Measurements from ENCODE around the gene FRMD4A. TPM values are rescaled to one million over a fixed set of nuclear protein-coding genes. Genes with fewer than 3 reads are reported as not detected.
A peak's percentile ranks its signal among the peaks of the same experiment; 100 is the strongest.
"Not testable (repeated sequence)": the region's sequence is repeated elsewhere in the genome, so short reads cannot be mapped to it uniquely, and the experiment has no call there.

FRMD4A gene
- total RNA-seq, 1 experiment from 2014 or later: 20.2 TPM

DNA sequence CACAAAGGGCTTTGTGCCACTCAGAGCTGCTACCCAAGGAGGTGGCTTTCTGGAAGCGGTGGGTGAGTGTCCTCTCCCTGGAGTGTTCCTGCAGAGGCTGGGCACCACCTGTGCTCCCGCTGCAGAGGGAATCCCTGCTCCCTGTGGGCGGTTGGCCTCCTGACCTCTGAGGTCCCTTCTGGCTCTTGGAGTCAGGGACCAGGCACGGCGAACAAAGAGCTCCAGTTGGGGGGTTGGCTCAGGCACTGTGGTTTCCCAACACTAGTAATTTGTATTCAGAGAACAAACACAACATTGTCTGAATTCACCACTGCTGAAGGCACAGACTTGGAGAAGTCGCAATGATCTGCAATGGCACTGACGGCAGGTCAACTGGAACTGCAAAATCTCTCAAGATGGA lies 415.0 kb downstream of the FRMD4A start:
- DNase-seq (ENCODE audit: low read depth): no peak

DNA sequence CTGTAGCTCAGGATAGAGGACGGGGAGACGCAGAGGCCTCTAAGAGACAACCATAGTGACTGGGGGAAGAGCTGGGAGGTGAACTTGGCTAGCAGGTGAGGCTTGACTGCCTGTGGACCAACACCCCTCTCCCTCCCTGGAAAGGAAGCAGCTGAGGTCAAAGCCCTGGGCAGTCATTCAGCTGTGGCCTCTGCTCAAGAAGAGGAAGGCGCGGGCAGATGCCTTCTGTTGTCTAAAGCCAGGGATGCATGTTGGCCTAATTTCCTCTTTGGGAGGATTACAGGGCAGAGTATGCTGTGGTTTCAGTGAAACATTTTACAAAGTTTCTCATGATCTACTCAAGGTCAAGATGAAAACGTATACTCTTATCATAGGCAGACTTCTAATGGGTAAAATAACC lies 416.8 kb downstream of the FRMD4A start:
- no peak for DNase-seq (ENCODE audit: low read depth)

DNA sequence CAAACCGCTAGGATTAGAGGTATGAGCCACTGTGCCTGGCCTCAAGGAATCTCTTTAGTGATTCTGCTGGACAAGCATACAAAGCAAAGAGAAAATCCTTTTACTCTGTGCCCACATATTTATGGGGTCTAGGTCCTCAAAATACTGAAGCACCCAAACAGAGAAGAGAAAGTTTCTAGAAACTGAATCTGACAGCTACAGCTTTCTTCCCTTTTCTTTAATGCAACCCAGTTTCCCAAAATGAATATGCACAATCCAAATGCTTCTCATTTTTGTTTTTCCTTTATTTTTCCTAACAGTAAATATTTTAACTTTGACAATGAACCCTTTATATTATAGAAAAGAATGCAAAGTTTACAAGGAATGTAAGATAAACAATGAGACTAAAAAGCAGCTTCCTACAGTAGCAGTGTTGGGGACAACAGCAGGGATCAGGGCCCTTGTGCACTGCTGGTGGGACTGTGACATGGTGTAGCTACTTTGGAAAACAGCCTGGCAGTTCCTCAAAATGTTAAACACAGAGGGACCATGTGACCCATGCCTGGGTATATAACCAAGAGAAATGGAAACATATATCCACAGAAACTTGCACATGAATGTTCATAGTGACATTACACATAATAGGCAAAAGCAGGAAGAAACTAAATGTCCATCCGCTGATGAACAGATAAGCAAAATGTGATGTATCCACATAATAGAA lies 418.8 kb downstream of the FRMD4A start:
- DNase-seq (ENCODE audit: low read depth): no peak

DNA sequence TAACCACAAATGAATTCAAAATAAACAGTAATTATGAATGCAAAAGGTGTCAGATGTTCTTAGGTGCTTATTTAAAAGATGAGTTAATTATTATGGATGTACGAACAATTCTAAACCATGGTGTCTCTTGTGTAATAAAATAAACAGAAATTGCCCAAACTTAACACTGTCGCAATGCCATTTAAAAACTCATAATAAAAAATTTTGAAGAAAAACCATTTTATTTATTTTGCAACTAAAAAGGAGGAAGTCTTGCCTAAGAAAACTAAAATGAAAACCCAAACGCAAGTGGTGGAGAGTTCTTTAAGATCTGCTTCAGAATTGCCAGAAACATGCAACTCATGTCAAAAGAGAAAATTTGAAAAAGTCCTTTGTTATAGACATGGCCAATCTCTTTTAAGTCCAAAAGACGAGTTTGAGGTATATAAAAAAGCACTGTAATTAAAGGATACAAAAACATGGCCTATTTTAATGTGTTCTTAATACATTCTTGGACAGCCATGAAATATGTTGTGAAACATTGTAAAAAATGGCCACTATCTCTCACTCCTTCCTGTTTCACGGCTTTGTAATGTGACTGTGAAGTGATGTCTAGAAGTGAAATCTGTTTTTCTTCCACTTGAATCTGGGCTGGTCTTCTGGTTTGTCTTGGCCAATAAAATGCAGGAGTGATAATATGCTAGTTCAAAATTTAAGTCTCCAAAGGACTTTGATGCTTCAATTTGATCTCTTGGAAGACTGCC lies 421.0 kb downstream of the FRMD4A start:
- DNase-seq (ENCODE audit: low read depth): no peak

DNA sequence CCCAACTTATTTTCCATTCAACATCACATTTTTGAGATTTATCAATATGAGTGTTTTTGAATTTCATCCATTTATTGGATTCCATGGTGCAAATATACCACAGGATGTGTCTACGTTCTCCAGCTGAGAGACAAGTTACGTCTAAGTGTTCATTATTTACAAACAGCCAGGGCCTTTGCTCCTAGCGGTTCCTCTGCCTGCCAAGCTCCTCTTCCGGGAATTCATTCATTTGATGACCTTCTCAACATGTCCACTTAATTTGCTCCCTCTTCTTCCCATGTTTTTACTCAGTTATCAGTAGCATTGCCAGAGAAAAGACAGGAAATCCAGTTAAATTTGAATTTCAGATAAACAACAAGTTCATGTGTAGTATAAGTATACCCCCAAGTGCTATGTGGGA lies 422.2 kb downstream of the FRMD4A start:
- no peak for DNase-seq (ENCODE audit: low read depth)

DNA sequence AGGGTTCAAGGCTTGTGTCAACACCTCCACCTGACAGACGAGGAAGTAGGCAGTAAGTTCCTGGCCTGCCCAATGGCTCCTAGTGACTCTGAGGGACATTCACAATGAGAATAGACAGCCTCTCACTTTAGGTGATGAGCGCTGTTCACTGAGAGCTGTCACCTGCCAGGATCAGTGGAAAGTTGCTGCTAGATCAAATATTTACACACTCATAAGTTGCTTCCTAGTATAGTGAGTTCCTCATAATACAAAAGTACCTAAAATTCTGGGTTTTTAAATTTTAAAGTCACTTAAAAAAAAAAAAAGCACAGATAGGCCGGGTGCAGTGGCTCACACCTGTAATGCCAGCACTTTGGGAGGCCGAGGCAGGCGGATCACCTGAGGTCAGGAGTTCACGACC lies 423.2 kb downstream of the FRMD4A start:
- no peak for DNase-seq (ENCODE audit: low read depth)

DNA sequence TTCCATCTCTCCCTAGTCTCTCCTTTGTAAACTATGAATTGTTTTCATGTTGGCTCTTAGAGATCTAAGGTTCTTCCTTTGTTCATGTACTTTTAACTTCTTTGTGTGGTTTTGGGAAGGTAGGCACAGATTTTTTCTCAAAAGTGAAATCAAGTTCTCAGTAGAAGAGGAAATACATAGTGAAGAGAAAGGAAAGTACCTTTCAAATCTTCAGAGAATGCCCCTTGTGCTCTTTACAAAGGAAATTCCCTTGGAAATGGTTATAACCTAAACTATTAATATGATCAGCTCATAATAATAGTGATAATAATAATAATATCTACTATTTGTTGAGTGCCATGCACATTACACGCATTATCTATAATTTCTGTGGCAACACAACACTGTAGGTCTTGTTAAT lies 425.4 kb downstream of the FRMD4A start:
- no peak for DNase-seq (ENCODE audit: low read depth)

DNA sequence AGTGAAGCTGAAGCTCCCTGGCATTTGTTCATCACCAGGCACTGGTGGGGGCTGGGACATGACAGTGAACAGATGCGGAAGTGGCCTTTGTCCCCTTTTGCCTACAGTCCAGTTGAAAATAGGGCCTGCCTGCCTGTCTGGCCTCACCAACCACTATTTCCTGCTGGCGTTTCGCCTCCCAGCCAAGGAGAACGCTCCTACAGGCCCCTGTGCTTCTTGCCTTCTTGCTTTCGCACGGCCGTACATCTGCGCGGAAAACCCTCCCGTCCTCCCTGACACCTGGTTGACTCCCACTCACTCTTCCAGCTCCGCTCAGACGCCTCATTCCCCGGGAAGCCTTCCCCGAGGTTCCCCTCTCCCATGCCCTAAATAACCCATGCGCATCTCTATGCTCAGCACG lies 426.7 kb downstream of the FRMD4A start:
- no peak for DNase-seq (ENCODE audit: low read depth)

DNA sequence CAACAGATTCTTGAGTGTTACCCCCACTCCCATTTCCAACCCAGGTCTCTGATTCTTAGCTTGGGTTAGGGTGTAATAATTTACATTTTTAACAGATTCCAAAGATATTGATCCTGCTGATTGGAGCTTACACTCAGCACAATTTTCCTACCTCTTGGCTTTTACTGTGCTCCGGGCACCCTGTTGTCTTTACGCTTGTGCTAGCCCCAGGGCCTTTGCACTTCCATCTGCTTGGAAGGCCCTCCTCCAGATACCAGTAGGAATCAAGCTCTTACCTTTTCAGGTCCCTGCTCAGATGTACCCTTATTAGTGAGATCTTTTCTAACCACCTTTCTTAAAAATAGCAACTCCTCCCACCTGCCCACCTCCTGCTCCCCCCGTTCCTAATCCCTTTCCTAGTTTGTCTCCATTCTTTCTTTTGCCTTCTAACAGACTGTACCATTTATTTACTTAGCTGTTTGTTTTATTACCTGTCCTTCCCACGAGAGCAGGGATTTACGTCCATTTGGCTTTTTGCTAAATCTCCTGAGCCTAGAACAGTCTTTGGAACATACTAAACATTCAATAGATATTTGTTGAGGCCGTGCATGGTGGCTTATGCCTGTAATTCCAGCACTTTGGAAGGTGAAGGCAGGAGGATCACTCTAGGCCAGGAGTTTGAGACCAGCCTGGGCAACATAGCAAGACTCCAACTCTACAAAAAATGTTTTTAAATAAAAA lies 427.7 kb downstream of the FRMD4A start:
- DNase-seq (ENCODE audit: low read depth): no peak

DNA sequence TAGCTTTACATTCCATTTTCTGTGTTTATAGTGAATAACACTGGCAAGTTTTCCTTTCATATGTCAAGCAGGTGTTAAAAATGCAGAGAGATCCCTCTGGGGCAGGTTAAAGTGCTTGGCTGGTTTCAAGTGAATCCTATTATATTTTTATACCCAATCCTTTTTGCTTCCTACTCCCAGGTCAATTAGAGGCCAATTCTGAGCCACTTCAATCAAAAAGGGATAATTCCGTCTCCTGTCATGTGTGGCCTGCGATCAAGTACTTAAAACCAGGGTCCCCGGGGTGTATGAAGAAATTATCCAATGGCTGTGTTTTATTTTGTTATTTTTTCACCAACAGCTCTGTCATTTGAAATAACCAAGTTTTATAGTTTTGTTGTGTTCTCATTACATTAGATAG lies 430.8 kb downstream of the FRMD4A start:
- DNase-seq (ENCODE audit: low read depth): no peak

DNA sequence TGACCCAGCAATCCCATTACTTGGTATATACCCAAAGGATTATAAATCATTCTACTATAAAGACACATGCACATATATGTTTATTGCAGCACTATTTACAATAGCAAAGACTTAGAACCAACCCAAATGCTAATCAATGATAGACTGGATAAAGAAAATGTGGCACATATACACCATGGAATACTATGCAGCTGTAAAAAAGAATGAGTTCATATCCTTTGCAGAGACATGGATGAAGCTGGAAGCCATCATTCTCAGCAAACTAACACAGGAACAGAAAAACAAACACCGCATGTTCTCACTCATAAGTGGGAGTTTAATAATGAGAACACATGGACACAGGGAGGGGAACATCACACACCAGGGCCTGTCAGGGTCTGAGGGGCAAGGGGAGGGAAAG lies 434.6 kb downstream of the FRMD4A start:
- DNase-seq (ENCODE audit: low read depth): not testable (repeated sequence)

DNA sequence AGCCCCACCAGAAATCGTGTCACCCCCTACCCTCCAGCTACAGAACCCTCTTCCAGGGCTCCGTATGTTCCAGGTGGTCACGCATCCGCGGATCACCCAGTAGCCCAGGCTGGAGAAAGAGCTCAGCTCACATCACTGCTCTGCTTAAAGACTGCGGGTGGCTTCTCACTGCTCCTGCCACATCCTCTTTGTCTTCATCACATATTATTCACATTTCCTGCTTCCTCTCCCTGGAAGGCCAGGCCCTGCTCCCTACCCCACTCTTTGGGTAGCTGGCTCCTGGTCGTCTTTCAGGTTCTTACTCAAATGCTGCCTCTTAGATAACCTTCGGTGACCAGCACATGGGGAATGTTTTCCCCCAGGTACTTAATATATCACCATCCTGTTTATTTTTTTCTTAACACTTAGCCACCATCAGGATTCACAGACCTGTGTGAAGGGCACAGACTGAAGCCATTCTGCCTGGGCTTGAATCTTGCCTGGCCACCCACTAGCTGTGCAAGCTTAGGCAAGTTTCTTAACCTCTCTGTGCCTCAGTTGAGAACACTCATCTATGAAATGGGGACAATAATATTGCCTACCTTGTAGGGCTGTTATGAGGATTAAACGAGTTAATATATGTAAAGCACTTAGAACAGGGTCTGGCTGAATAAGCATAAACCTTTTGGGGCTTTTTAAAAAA lies 436.2 kb downstream of the FRMD4A start:
- peak; percentile 63 for DNase-seq (ENCODE audit: low read depth)

DNA sequence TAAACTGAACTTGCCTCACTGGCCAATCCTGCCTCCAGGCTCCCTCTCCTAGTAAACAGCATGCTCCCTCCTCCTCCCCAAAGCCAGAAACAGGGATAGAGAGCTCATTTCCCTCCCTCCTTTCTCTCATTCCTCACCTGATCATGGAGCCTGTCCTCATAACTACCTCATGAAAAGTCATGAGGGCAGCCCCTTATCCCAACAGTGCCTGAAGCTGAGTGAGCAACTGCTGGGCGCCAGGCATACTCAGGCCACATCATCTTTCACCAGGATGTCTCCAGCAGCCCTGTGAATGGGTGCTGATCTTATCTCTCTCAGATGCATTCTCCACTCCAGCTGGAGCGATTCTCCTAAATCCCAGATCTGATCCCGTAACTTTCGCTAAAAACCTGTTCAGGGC lies 436.8 kb downstream of the FRMD4A start:
- peak; percentile 39 for DNase-seq (ENCODE audit: low read depth)

DNA sequence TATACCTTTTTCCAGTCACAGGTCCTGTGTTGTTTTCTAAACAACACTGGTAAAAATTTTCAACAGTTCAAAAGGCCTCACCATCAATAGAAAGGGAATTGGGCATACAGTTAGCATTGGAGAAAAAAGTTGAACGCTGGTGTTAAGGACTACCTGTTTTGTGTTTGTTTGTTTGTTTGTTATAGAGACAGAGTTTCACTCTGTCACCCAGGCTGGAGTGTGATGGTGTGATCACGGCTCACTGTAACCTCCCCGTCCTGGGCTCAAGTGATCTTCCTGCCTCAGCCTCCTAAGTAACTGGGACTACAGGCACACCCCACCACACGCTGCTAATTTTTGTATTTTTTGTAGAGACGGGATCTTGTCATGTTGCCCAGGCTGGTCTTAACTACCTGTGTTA lies 437.9 kb downstream of the FRMD4A start:
- no peak for DNase-seq (ENCODE audit: low read depth)

DNA sequence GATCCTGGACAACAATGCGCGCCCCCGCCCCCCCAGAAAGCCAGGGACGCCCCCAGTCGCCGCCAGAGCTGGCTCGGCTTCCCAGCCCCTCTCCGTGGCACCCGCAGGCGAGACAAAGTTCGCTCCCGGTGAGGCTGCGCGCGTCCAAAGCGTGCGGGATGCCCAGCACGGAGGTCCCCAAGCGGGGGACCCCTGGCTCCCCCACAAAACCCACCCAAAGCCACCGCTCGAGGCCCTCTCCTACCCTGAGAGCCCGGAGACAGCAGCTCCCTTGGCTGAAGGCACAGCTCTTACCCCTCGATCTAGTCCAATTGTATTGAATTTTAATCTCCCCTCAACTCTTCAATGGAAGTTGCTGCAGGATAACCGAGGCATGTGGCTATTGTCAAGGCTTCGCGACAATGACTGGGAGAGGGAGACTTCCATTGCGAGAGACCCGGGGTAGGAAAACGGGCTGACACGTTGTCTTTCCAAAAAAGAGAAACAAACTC lies 438.7 kb downstream of the FRMD4A start:
- DNase-seq (ENCODE audit: low read depth): no peak

DNA sequence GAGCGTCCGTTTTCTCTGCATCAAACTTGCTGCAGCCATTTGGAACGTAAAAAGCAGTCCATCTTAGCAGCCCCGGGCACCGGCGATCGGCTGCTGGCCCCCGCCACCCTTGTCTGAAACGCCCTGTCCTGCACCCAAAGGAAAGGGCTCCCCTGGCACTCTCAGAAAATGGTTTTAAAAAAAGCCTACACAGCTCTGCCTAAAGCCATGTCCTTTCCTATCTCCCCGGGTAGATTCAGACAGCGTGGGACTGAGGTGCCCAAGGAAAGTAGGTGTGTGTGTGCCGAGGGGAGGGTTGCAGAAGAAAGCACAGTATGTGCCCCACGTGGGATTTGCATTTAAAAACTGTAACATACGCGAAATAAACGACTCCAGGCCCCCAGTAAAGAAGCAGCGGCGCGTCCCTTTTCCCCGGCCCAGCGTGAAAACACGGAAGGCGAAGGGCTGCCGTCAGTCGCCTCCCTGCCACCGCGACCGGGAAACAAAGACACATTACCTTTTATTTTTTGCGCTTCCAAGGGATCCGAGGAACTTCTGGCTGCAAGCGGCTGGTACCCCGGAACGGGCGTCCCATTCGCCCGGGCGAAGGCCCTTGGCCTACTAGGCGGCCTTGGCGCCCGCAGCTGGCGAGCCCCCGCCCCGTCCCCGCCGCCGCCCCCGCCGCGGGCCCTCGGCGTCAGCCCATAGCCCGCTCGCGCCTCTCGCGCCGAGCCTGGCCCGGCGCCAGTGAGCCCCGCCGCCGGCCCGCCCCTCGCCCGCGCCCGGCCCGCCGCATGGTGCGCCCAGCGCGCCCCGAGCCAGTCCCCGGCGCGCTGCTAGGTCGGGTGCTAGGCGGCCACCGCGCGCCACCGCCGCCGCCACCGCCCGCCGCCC lies 439.4 kb downstream of the FRMD4A start:
- peak; percentile 53 for DNase-seq (ENCODE audit: low read depth)

DNA sequence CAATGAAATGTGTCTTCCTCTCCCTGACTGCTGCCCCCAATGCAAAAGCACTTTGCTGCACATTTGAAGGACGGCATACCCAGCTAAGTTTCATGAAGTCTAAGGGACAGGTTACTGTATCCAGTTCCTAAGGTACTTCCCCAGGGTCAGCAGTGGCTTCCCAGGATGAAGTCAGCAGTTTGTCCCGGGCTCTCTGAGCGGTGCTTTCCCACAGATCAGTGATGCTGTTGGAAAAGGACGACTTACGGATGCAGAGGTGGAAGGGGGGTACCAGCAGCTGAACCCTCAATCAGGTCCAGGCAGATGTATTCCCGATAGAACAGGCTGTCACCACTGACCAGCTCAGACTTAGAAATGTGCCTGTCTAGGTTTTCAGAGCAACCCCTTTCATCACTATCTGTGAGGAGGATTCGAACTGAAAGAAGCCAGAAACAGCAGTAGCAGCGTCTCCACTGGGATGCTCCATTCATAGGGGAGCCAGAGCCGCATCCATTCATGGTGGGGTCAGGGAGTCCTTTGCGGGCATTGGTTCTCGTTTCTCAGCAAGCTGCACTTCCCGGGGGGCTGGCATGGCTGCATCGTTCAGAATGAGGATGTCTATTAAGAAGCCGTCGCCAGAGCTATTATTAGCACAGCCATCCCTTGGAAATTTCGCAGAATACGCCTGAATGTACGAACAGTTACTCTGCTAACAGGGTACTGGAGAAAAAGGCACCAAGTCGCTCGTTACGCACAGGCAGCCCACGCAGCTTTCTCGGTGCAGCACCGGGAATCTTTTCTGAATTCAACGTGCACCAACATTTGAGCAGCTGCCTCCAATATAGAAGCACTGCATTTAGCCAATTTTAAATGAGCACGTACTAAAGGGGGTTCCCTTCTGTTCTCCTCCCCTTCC lies 440.2 kb downstream of the FRMD4A start:
- DNase-seq (ENCODE audit: low read depth): peak; percentile 45

DNA sequence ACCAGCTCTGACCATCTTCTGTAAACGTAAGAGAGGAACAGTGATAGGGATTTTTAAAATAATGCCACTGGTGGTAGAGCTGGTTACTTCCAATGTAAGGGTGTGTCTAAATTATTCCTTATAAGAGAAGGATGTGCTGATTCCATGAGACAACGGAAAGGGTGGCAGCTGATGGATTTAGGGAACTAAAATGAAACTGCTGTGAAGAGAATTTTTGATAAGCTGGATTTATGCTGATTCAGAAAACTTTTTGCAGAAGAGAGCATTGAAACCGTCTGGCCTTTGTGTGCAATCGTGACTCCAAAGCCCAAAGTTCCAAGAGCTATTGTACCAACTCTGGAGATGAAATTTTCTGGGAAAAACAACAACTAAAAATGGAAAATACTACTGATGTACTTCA lies 443.0 kb downstream of the FRMD4A start:
- DNase-seq (ENCODE audit: low read depth): no peak

DNA sequence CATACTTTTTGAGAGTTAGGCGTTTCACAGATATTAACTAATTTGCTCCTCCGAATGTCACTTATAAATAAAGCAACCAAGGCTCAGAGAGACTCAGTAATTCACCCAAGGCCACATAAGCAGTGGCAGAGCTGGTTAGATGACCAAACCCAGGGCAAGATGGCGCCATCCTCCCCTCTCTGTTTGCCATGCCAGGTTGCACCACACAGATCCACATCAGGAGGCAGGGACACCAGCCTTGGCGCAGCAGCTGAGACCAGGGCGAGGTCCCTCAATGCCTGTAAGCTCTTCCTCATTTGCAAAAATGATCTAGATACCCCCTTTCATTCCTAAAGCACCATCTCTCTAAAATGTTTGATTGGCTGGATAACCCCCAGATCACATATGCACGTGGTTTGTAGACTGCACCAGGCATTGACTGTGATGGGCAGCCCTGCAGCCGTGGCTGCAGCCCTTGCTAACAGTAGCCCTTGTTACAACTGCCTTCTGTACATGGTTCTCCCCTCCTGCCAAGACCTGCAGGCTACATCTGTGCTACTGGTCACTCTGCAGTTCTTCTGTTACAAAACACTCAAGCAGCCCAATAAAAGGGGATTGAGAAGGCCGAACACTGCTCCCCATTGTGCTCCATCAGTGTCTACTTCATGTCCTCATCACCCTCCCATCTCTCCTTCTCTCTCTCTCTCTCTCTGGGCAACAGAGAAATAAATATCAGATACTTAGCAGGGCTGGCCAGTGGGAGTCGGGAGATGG lies 445.3 kb downstream of the FRMD4A start:
- no peak for DNase-seq (ENCODE audit: low read depth)
